Calu3 (cell line): ENCODE data around the gene CFAP20DC. TPM values are rescaled to one million over a fixed set of nuclear protein-coding genes. Genes with fewer than 3 reads are reported as not detected.
A peak's percentile ranks its signal among the peaks of the same experiment; 100 is the strongest.
"Not testable (repeated sequence)": the region's sequence is repeated elsewhere in the genome, so short reads cannot be mapped to it uniquely, and the experiment has no call there.

Experiments used
- BruUV-seq: library from RNA; stranded (reverse); fragments of 400-500 nt; replicated peaks from 2 replicates; lab custom pipeline; 2021; lab: Mats Ljungman, UMichigan
- CTCF ChIA-PET: fragments of 300-600 bp; sonication (Branson Sonifier 250); formaldehyde crosslinking; loops from one replicate; lab custom pipeline; 2022; ENCODE audit warnings: antibody characterized with exemption; lab: Charles Lee
- DNase-seq: peaks from one replicate; pipeline ENCODE4 v3.0.0; 2022
- H3K27ac Mint-ChIP-seq: one replicate; pipeline ENCODE4 v1.8.0; 2022; ENCODE audit warnings: mixed read lengths; ENCODE audit not compliant: unreplicated experiment
- H3K27me3 Mint-ChIP-seq: one replicate; pipeline ENCODE4 v1.8.0; 2022; ENCODE audit warnings: mixed read lengths; ENCODE audit not compliant: unreplicated experiment
- H3K36me3 Mint-ChIP-seq: one replicate; pipeline ENCODE4 v1.8.0; 2022; ENCODE audit warnings: mild to moderate bottlenecking, moderate library complexity, mixed read lengths; ENCODE audit not compliant: insufficient read depth, unreplicated experiment
- H3K4me1 Mint-ChIP-seq: one replicate; pipeline ENCODE4 v1.8.0; 2022; ENCODE audit warnings: mild to moderate bottlenecking, low read depth, mixed read lengths; ENCODE audit not compliant: unreplicated experiment
- H3K4me3 Mint-ChIP-seq: one replicate; pipeline ENCODE4 v1.8.0; 2022; ENCODE audit warnings: mild to moderate bottlenecking, low read depth, moderate library complexity, mixed read lengths; ENCODE audit not compliant: unreplicated experiment
- H3K9me3 Mint-ChIP-seq: one replicate; pipeline ENCODE4 v1.8.0; 2022; ENCODE audit warnings: low read depth, mixed read lengths; ENCODE audit not compliant: unreplicated experiment
- intact Hi-C: fragments of 100-400 bp; cut with micrococcal nuclease; formaldehyde crosslinking; loops from one replicate; pipeline ENCODE4 v1.10.0; 2022; ENCODE audit not compliant: unreplicated experiment
- total RNA-seq: library from RNA; stranded (reverse); gene quantifications from 2 replicates; pipeline ENCODE4 v1.2.3, GENCODE V29; 2022
- TF ChIP-seq, protein P1 (sequence below): fragments of 200-600 bp; IDR thresholded peaks from one replicate; pipeline ENCODE4 v1.8.0; 2022; ENCODE audit warnings: antibody characterized with exemption; ENCODE audit not compliant: unreplicated experiment

Gene CFAP20DC
- total RNA-seq, 1 experiment from 2014 or later = 5.8 TPM

DNA sequence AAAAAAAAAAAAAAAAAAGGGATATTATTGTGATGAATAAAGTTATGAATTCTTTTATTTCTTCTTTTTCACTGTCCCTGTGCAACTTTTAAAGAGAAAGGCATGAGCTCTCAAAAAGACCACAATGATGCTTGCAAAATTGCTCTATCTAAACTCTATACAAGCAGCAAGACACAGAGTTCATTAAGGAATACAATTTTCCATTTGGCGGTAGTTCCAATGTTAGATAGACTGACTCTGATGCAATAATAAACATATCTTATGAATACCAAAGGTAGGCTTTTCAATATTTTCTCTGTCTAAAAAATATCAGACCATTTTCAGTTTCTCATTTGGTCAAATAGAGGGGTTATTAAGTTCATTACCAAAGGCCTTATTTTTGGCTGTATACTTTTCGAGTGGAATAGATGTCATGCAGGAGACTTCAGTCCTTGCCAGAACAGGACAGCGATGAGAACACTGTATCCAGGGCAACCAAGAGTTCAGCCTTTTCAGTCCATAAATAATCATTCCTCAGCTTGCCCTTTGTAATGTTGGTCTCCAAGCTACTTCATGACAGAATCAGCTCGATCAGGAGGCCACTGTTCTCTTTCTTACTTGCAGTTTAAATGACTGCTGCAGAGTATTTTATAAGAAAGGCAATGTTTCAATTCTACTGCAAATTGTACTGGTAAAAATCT, 220.4 kb downstream of the CFAP20DC start:
- CTCF ChIA-PET = interaction anchor here (0.7 kb wide), 2 partner anchors 279 to 333 kb away, joined by 3 to 4 read pairs; no protein-coding TSS in a partner anchor

DNA sequence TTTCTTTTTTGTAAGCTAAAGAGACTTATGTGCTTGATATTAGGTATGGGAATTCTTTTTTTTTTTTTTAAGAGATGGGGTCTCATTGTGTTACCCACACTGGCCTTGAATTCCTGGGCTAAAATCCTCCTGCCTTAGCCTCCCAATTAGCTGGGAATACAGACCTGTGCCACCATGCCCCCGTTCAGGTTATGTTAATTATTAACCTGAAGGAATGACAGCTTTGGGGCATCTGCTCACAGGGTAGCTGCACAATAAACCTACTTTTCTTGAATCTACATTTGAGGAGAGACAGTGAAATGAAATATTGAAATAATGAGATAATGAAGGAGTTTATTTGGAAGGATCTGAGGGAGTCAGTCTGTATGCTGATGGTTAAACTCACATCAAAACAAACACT, 225.0 kb downstream of the CFAP20DC start:
- TF ChIP-seq, protein P1, sequence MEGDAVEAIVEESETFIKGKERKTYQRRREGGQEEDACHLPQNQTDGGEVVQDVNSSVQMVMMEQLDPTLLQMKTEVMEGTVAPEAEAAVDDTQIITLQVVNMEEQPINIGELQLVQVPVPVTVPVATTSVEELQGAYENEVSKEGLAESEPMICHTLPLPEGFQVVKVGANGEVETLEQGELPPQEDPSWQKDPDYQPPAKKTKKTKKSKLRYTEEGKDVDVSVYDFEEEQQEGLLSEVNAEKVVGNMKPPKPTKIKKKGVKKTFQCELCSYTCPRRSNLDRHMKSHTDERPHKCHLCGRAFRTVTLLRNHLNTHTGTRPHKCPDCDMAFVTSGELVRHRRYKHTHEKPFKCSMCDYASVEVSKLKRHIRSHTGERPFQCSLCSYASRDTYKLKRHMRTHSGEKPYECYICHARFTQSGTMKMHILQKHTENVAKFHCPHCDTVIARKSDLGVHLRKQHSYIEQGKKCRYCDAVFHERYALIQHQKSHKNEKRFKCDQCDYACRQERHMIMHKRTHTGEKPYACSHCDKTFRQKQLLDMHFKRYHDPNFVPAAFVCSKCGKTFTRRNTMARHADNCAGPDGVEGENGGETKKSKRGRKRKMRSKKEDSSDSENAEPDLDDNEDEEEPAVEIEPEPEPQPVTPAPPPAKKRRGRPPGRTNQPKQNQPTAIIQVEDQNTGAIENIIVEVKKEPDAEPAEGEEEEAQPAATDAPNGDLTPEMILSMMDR = no peak
- CTCF ChIA-PET = interaction anchor here (0.5 to 1.8 kb wide), 7 partner anchors 63 to 1033 kb away, joined by 3 to 9 read pairs (median 4); no protein-coding TSS in a partner anchor
- intact Hi-C loops = loop anchor here (2.0 to 10.0 kb wide), 4 partner anchors 170 to 388 kb away; no protein-coding TSS in a partner anchor
- no peak overlapping the region for H3K27ac Mint-ChIP-seq
- no peaks in the 10 kb centered on the region for H3K9me3 Mint-ChIP-seq
- no peaks in the 10 kb centered on the region for H3K36me3 Mint-ChIP-seq
- DNase-seq = no peak
- H3K27me3 Mint-ChIP-seq = no peaks in the 10 kb centered on the region
- no peak overlapping the region for H3K4me3 Mint-ChIP-seq
- BruUV-seq = no TSS peak
- H3K4me1 Mint-ChIP-seq = peaks cover 11% of the 10 kb centered on the region

More for the DNA sequence above, 220.4 kb downstream of the CFAP20DC start:
- Mint-ChIP-seq H3K4me3 (no peak overlapping the region), H3K36me3 (no peaks in the 10 kb centered on the region), H3K27ac (no peak overlapping the region), H3K27me3 (no peaks in the 10 kb centered on the region), H3K9me3 (no peaks in the 10 kb centered on the region), H3K4me1 (peaks cover 7% of the 10 kb centered on the region)
- TF ChIP-seq, protein P1 = no peak
- no peak for DNase-seq
- intact Hi-C loops = loop anchor here (10.0 kb wide), 1 partner anchor 165 kb away; no protein-coding TSS in a partner anchor
- BruUV-seq = no TSS peak

DNA sequence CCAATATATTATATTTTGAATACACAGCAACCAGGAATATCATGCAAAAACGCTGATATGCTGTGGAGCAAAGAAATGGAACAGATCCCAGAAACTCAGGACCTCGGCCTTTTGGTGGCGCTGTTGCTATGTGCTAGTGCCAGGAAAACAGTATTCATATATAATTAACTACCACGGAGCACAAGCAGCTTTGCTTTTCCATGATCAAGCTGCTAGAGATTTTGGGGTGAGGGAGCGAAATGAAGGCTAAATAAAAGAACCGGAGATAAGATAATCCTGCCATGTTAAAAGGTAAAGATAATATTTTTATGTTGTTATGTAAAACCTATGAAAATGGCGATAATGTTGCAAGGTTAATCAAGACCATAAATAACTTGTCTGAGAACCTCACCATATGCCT, 225.5 kb downstream of the CFAP20DC start:
- TF ChIP-seq, protein P1 = peak; percentile 46
- H3K4me1 Mint-ChIP-seq = peaks cover 11% of the 10 kb centered on the region
- H3K36me3 Mint-ChIP-seq = no peaks in the 10 kb centered on the region
- H3K27me3 Mint-ChIP-seq = no peaks in the 10 kb centered on the region
- no peaks in the 10 kb centered on the region for H3K9me3 Mint-ChIP-seq
- no peak overlapping the region for H3K4me3 Mint-ChIP-seq
- no TSS peak for BruUV-seq
- intact Hi-C loops = loop anchor here (2.0 to 10.0 kb wide), 4 partner anchors 171 to 389 kb away; no protein-coding TSS in a partner anchor
- peak; percentile 70 for DNase-seq
- no peak overlapping the region for H3K27ac Mint-ChIP-seq
- CTCF ChIA-PET = interaction anchor here (0.5 to 1.8 kb wide), 7 partner anchors 64 to 1033 kb away, joined by 3 to 9 read pairs (median 4); no protein-coding TSS in a partner anchor

DNA sequence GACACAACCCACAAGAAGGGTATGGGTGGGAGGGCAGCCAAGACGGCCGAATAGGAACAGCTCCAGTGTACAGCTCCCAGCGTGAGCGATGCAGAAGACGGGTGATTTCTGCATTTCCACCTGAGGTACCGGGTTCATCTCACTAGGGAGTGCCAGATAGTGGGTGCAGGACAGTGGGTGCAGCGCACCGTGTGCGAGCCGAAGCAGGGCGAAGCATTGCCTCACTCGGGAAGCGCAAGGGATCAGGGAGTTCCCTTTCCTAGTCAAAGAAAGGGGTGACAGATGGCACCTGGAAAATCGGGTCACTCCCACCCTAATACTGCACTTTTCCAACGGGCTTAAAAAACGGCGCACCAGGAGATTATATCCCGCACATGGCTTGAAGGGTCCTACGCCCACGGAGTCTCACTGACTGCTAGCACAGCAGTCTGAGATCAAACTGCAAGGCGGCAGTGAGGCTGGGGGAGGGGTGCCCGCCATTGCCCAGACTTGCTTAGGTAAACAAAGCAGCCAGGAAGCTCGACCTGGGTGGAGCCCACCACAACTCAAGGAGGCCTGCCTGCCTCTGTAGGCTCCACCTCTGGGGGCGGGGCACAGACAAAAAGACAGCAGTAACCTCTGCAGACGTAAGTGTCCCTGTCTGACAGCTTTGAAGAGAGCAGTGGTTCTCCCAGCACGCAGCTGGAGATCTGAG, 243.1 kb downstream of the CFAP20DC start:
- intact Hi-C loops, CTCF ChIA-PET, DNase-seq, H3K9me3 Mint-ChIP-seq, BruUV-seq, H3K36me3 Mint-ChIP-seq, H3K4me3 Mint-ChIP-seq, H3K4me1 Mint-ChIP-seq, H3K27me3 Mint-ChIP-seq, H3K27ac Mint-ChIP-seq: not testable (repeated sequence)
